HG03025 (cell line): ENCODE data around the gene HDLBP.
"Not testable (repeated sequence)": the region's sequence is repeated elsewhere in the genome, so short reads cannot be mapped to it uniquely, and the experiment has no call there.

Source experiments
- ATAC-seq: cut with Tn5 transposase; IDR thresholded peaks from one replicate; pipeline ENCODE4 v1.9.1; 2021; ENCODE audit warnings: mild to moderate bottlenecking, moderate library complexity; ENCODE audit not compliant: unreplicated experiment, low FRiP score

HDLBP gene

DNA sequence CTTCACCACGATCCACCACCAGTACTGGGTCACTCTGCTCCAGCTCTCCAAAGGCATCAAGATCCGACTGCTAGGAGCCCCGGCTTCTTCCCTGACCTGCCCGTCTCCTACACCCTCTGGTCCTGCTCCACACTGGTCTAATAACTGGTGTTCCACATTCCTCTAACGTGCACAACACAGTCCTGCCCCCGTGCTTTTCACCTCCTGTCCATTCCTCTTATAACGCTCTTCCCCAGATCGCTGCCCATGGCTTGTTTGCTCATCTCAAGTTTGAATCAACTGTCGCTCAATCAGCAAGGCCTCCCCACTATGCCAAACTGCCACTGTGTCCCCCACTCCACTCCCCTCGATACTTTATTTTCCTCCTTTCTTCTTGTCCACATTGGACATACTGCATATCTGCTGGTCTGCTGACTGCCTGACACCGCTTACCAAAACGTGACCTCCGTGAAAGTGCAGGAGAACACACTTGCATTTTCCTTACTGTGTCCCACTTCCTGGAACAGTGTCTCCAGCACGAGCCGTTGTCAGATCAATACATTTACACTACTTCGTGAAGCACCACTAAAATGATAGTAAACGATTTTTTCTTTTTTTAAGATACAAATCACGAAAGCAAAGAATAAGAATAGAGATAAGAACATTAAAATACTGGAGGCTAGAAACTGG, 6.5 kb downstream of the HDLBP start:
- ATAC-seq: no peak

DNA sequence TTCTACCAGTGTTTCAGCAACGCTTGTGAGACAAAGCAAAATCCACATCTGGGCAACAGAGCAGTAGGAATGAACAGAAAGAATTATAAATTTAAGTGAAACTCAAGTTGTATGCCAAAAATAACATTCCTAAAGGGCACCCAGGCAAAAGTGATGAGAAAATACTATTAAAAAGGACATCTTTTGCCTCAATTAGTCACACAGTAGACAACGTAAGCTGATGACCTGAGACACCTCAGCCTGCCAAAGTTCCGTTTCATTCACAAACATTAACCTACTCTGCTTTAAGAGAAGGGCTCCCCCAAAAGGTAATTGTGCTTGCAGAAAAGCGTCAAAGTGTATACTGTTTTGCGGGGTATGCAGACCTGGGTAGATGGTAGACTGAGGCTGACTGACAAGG, 7.2 kb downstream of the HDLBP start:
- no peak for ATAC-seq

DNA sequence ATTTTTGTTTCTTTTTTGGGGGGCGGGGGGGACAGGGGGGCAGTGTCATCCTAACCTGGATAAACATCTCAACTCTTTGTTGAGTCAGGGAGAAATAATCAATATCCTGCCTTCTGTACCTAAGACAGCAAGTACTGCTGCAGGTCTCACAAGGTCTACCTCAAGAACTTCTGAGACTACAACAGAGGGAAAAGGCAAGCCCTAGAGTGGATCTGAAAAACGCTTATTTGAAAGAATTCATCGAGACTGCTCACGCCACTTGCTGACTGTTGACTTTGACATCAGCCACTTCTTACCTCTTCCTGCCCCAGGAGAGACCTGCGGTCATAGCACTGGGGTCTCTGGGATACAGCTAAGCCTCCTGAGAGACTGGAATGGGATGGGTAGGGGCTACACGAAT, 8.4 kb downstream of the HDLBP start:
- no peak for ATAC-seq

DNA sequence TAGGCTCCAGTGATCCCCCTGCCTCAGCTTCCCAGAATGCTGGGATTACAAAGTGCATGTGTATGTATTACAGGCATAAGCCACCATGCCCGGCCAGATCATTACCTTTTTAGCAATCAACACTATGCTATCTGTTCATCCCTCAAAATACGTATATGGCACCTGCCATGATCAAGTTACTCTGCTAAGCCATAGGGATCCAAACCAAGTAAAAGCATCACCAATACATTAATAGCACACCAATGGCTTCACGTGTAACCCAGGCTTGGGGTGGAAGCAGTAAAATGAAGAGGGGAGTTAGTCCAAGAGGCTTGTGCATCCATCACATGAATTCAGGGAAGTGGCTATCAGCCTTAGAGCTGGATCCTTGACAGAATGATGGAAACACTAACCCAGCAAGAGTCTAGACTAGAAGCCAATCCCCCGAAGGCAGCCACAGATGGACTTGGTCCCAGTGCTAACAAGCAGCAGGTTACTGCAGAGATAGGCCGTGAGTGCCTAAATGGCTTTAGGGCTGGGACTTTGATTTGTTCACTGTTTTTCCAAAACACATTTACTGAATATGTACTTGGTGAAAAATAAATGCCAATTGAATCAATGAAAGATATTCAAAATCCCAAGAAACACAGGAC, 11.3 kb downstream of the HDLBP start:
- ATAC-seq: no peak

DNA sequence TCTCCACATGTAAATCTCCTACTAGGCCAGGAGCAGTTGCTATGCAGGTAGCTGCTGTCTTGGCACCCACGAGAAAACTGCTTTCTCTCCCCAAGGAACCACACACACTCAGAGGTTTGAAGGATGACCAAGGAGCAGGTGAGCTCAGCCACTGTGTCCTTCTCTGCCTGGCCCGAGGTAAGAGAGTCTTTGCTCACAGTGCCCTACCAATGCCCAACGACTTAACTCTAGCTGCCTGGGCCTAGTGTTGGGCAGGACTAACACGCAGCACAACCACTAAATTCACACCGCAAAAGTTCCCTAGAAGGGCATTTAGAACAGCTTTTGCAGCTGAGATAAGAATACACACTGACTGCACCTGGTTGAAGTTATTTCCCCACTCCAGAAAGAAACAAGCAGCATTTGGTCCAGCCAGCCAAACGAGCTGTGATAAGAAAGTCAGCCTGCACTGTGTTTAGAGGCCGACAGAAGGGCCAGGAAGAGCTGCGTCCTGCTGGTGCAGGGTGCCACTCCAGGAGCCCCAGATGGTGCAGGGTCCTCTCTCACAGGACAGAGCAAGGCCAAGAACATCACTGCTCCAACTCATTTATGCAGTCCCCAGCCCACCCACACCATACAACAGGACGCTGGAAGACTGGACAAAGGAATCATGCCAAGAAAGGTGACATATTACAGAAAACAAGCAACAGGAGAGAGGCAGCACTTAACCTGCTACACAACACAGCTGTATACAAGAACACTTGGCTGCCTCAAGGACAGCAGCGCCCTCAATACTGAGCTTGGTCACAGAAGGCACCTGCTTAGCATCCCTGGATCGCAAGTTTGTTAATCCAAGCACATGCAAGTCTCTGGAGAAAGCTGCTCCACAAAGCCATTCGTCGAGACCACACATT, 12.5 kb downstream of the HDLBP start:
- no peak for ATAC-seq

DNA sequence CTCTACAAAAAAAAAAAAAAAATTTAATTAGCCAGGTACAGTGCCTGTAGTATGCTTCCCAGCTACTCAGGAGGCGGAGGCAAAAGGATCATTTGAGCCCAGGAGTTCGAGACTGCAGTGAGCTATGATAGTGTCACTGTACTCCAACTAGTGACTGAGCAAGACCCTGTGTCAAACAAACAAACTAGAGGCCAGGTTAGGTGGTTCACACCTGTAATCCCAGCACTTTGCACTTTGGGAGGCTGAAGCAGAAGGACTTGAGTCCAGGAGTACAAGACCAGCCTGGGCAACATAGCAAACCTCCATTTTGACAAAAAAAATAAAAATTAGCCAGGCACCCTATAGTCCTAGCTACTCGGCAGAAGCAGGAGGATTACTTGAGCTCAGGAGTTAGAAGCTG, 13.4 kb downstream of the HDLBP start:
- ATAC-seq: no peak

DNA sequence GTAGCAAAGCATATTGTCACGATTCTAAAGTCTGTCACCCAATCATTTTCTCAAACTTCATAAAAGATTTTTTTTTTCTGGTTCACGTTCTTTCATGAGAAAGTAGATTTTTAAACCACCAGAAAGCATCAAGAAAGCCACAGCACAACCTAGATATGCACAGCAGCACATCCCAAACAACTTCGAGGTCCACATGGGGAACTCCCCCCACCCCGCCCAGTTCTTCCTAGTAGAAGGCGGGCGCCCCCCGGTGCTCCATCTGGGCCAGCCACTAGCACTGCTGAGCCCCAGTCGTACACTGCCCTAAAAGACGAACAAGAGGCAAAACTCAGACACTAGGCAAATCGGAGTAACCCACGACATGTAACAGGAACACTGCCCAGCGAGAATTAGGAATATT, 15.5 kb downstream of the HDLBP start:
- ATAC-seq: no peak

DNA sequence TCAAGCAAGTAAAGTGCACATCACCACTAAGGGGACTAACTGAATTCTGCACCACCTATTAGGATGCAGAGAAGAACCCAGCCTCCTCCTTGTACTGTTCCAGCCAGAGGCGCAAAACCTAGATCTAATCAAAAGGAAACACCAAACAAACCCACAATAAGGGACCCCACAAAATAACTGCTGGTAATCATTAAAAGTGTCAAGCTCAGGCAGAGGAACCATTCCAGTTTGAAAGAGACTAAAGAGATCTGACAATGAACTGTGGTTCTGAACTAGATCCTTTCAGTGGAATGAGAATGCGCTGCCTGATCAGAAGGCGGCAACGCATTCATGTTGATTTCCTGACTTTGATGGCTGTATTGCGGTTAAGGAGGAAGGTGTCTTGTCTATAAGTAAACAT, 16.8 kb downstream of the HDLBP start:
- ATAC-seq: no peak

DNA sequence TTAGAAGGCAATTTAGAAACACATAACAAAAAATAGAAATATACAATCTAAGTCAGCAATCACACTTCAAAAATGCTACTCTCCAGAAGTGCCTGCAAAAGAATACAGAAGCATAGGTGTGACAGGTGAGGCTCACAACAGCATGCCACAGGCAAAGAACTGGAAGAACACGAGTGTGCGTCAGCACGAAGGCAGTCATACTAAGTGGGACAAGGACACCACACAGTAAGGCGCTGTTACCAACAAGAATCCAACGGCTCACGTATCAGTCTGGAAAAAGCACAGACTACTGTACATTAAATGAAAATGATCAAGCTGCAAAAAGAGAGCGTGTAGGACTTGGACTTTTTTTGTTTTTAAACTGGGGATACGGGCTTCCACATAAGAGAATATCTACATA, 18.7 kb downstream of the HDLBP start:
- no peak for ATAC-seq

DNA sequence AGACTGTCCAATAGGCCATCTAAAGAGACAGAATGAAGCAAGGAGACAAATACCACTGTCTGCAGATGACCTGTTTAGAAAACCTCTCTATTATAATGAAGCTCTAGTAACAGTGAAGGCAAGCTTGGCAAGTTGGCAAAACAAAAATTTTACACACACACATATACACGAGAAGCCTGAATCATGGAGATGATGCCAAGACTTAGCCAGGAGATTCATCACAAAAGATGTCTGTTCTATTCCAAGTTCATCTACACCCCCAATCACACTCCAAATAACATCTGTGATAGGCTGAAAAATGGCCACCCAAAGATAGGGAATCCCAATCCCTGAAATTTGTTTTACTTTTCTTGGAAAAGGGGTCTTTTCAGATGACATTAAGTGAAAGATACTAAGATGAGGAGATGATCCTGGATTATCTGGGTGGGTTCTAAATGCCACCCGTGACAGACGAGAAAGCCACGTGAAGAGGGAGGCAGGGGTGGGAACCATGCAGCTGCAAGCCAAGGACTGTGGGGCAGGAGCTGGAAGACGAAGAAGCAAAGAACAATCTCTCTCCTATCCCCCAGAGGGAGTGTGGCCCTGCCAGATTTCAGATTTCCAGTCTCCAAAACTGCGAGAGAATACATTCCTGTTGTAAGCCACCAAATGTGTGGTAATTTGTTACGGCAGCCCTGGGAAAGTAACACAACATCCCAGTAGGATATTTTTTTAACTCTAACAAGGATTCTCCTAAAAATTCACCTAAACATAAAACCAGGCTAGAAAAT, 20.0 kb downstream of the HDLBP start:
- ATAC-seq: no peak

DNA sequence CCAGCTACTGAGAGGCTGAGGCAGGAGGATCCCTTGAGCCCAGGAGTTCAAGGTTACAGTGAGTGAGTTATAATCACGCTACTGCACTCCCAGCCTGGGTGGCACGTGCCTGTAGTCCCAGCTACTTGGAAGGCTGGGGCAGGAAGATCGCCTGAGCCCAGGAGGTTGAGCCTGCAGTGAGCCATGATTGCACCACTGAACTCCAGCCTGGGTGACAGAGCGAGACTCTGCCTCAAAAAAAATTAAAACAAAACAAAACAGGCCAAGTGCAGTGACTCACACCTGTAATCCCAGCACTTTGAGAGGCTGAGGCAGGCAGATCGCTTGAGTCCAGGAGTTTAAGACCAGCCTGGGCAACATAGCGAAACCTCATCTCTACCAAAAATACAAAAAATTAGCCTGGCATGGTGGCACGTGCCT, 22.1 kb downstream of the HDLBP start:
- ATAC-seq: not testable (repeated sequence)

DNA sequence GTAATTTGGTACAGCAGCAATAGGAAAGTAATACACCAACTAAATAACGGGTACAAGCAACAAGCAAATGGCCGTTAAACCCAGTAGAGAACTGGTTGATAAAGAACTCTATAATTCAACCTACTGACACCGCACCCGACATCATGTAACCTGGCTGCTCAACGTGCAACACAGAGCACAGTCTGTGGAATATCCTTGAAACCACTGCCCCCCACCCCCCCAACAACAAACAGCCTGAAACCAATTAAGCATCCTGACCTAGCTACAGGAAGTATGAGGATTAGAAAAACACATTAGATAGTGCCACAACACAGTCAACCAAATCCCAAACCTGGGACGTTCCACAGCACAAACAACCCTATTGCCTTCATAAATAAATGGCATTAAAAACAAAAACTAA, 23.5 kb downstream of the HDLBP start:
- ATAC-seq: no peak

DNA sequence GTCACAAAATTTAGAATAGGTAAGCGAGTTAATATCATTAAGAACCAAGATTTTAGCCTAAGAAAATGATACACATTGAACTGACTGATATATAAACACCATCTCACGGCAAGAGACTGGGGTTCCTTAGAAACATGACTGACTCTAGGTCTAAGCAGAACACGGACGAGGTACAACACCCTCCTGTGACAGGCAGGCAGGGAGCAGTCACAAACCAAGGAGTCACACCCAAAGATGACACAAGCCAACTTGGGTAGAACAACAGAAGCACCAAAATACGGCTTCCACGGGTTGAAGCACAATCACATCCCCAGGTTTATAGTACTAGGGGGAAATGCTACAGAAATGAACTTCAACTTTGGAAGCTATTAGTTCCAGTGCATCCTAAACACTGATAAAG, 24.3 kb downstream of the HDLBP start:
- ATAC-seq: no peak

DNA sequence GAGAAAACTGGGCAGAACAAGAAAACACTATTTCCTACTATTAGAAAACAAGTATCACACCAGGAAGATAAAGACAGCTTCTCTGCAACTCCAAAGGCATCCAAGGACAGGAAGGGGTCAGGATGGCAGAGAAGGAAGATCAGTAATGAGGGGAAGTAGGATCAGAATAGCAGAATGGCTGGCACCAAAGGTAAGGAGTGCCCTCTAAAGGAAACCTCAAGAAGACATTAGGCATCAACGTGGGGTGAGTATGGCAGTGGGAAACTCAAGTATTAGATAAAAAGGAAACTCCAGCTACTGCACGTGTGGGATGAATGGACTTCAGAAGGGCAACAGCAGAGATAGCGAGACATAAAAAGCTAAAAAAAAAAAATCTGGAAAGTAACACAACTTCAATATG, 25.9 kb downstream of the HDLBP start:
- ATAC-seq: no peak

DNA sequence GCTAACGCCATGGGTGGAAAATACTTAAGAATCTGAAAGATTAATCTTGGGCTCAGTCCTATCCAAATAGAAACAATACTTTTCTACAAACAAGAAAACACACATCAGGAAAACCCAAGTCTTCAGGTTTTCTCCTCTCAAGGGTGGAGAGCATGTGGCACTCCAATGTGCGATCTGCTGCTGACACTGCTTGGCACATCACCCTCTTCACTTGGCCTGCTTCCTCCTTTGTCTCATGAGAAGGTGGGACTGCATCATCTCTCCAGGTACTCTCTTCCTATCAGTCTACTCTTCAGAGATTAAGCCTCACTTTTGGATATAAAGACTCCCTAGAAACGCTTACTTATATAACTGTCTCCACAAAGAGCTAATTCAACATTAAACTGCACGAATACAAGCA, 26.4 kb downstream of the HDLBP start:
- ATAC-seq: no peak

DNA sequence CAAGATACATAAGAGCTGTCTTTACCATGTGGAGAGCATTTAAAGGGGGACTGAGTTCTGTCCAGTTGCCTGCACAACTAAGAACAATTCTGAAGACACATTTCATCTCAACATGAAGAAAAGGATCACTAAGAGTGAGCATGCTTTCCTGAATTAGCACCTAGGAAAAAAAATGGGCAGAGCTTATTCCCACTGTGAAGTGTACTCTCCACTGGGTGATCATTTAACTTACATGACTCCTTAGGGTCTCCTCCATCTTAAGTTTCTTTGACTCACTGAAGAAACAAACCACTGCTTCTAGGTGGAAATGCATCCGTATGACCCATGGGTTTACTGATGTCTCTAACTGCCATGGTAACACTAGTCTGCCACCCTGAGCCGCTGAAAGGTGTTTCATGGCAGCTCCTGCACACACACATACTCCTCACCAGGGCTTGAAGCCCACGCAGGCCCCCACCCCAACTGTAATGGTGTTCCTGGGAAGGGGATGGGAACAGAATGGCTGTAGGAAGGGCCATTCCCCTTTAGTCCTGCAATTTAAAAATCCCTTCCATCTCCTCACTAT, 27.1 kb downstream of the HDLBP start:
- ATAC-seq: no peak

DNA sequence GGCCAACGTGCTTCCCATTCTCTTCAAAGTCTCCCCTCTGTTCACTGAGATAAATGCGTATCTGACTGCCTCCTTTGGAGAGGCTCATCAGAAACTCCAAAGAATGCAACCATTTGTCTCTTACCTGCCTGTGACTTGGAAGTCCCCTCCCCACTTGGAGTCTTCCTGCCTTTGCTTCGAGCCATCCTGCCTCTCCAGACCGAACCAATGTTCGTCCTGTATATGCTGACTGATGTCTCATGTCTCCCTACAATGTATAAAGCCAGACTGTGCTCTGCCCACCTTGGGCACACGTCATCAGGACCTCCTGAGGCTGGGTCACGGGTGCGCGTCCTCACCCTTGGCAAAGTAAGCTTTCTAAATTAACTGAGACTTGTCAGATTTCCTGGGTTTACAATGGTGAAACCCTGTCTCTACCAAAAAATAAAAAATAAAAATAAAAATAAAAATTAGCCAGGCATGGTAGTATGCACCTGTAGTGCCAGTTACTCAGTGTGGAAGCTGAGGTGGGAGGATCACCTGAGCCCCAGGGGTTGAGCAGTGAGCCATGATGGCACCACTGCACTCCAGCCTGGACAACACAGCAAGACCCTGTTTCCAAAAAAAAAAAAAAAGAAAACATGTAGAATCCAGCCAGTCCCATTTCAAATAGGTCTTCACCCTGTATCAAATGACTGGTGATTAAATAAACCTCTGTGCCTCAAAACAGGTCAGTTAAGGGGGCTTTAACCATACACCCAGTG, 29.0 kb downstream of the HDLBP start:
- ATAC-seq: no peak

DNA sequence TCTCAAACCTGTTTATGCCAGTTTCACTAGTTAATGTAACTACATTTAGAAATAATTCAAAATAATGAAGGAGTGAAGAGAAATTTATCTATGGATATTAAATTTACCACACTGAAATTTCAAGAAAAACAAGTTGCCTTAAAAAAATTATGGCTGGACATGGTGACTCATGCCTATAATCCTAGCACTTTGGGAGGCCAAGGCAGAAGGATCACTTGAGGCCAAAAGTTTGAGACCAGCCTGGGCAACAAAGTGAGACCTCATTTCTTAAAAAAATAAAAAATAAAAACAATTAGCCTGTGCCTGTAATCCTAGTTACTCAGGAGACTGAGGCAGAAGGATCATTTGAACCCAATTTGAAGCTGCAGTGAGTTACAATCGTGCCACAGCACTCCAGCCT, 29.9 kb downstream of the HDLBP start:
- no peak for ATAC-seq

DNA sequence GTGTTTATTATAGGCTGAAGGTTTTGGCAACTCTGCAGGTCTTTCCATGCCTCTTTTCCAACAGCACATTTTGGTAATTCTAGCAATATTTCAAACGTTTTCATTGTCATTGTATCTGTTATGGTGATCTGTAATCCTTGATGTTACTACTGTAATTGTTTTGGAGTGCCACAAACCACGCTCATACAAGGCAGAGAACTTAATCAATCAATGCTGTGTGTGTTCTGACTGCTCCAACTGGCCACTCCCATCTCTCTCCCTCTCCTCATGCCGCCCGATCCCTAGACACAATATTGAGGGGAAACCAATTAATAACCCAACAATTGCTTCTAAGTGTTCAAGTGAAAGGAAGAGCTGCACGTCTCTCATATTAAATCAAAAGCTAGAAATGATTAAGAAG, 32.9 kb downstream of the HDLBP start:
- ATAC-seq: no peak

DNA sequence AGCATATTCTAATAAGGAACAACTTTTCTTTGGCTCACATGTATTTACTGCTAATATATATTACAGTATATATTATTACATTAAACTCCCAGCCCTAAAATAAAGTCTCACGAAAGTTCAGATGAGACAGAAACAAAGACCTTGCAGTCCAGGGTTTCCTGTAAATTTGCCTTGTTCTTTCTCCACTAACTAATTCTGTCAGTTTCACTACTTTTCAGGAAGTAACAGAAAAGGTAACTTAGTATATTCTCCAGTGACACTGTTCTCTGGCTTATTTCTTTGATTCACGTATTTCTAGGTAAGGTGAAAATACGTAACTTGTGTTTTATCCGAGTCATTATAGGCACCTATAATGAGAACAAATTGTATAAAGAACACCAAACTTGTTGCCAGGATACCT, 35.2 kb downstream of the HDLBP start:
- ATAC-seq: no peak
